WTC11 (cell line): ENCODE results near the gene GFRA1. TPM values are rescaled to one million over a fixed set of nuclear protein-coding genes. Genes with fewer than 3 reads are reported as not detected.

ENCODE experiments used
- ATAC-seq: fragments of 200-7000 bp; cut with Tn5 transposase; 2 replicates; pipeline ENCODE4 v1.10.0; 2021; ENCODE audit warnings: mild to moderate bottlenecking, moderate library complexity
- CTCF ChIA-PET: fragments of 300-600 bp; sonication (Branson Sonifier 250); formaldehyde crosslinking; loops from one replicate; lab custom pipeline; 2021; ENCODE audit warnings: antibody characterized with exemption; lab: Charles Lee
- POLR2A ChIA-PET: fragments of 350-600 bp; sonication (Branson Sonifier 250); formaldehyde crosslinking; loops from one replicate; lab custom pipeline; 2021; ENCODE audit warnings: antibody characterized with exemption; lab: Charles Lee
- DNase-seq: peaks from one replicate; pipeline ENCODE4 v3.0.0; 2021; ENCODE audit warnings: low spot score
- H3K27ac Mint-ChIP-seq: 2 replicates; pipeline ENCODE4 v1.8.0; 2021; ENCODE audit warnings: mixed read lengths
- H3K27me3 Mint-ChIP-seq: 2 replicates; pipeline ENCODE4 v1.8.0; 2021; ENCODE audit warnings: low read depth, mild to moderate bottlenecking, moderate library complexity, mixed read lengths
- H3K36me3 Mint-ChIP-seq: 2 replicates; pipeline ENCODE4 v1.8.0; 2021; ENCODE audit warnings: mixed read lengths
- H3K4me1 Mint-ChIP-seq: 2 replicates; pipeline ENCODE4 v1.8.0; 2022; ENCODE audit warnings: mixed read lengths
- H3K4me3 Mint-ChIP-seq: 2 replicates; pipeline ENCODE4 v1.8.0; 2021; ENCODE audit warnings: mild to moderate bottlenecking, moderate library complexity, mixed read lengths
- H3K9me3 Mint-ChIP-seq: 2 replicates; pipeline ENCODE4 v1.8.0; 2021; ENCODE audit warnings: mixed read lengths
- CBFB ChIP-seq: sonication (generic); formaldehyde crosslinking; IDR thresholded peaks from 2 replicates; pipeline ENCODE4 v1.8.1; 2022; ENCODE audit warnings: mild to moderate bottlenecking, low read depth, missing genetic modification reagents
- CDX4 ChIP-seq: fragments of 250-450 bp; sonication (Bioruptor Pico); IDR thresholded peaks from 2 replicates; pipeline ENCODE4 v1.9.0; 2021; ENCODE audit warnings: moderate library complexity, mild to moderate bottlenecking, inconsistent platforms, borderline replicate concordance
- ETV6 ChIP-seq: sonication (generic); formaldehyde crosslinking; IDR thresholded peaks from 2 replicates; pipeline ENCODE4 v1.8.1; 2022; ENCODE audit warnings: mild to moderate bottlenecking, missing genetic modification reagents
- FOXP1 ChIP-seq: sonication (generic); formaldehyde crosslinking; IDR thresholded peaks from 2 replicates; pipeline ENCODE4 v1.8.0; 2022; ENCODE audit warnings: missing genetic modification reagents, mild to moderate bottlenecking, moderate library complexity, borderline replicate concordance
- GRHL2 ChIP-seq: fragments of 250-450 bp; sonication (Bioruptor Pico); IDR thresholded peaks from 2 replicates; pipeline ENCODE4 v1.8.0; 2022; ENCODE audit warnings: mild to moderate bottlenecking, moderate library complexity; ENCODE audit not compliant: insufficient replicate concordance, severe bottlenecking
- GTF2I ChIP-seq: fragments of 250-450 bp; sonication (Bioruptor Pico); conservative IDR thresholded peaks from 2 replicates; pipeline ENCODE4 v1.4.0; 2021; ENCODE audit warnings: mild to moderate bottlenecking
- MXD4 ChIP-seq: fragments of 250-450 bp; sonication (Bioruptor Pico); IDR thresholded peaks from 2 replicates; pipeline ENCODE4 v1.8.0; 2021; ENCODE audit warnings: mild to moderate bottlenecking, moderate library complexity, borderline replicate concordance
- NFE2L1 ChIP-seq: sonication (generic); formaldehyde crosslinking; IDR thresholded peaks from 2 replicates; pipeline ENCODE4 v1.8.1; 2023; ENCODE audit warnings: missing genetic modification reagents
- PRDM15 ChIP-seq: sonication (generic); formaldehyde crosslinking; IDR thresholded peaks from 2 replicates; pipeline ENCODE4 v1.8.0; 2022; ENCODE audit warnings: missing genetic modification reagents
- SP1 ChIP-seq: sonication (generic); formaldehyde crosslinking; conservative IDR thresholded peaks from 2 replicates; pipeline ENCODE4 v1.8.1; 2022; ENCODE audit warnings: missing genetic modification reagents
- ZBTB43 ChIP-seq: sonication (generic); formaldehyde crosslinking; IDR thresholded peaks from 2 replicates; pipeline ENCODE4 v1.8.1; 2023; ENCODE audit warnings: mild to moderate bottlenecking, missing genetic modification reagents
- ZNF263 ChIP-seq: sonication (generic); formaldehyde crosslinking; IDR thresholded peaks from 2 replicates; pipeline ENCODE4 v1.8.1; 2022; ENCODE audit warnings: low read depth, mild to moderate bottlenecking, moderate library complexity, missing genetic modification reagents
- ZNF396 ChIP-seq: fragments of 250-450 bp; sonication (Bioruptor Pico); IDR thresholded peaks from 2 replicates; pipeline ENCODE4 v1.8.0; 2021; ENCODE audit warnings: mild to moderate bottlenecking, moderate library complexity, borderline replicate concordance
- ZNF416 ChIP-seq: fragments of 250-450 bp; sonication (Bioruptor Pico); IDR thresholded peaks from 2 replicates; pipeline ENCODE4 v1.9.0; 2021; ENCODE audit warnings: mild to moderate bottlenecking, inconsistent platforms
- total RNA-seq: library from RNA; stranded (reverse); gene quantifications from 3 replicates; pipeline ENCODE4 v1.2.3, GENCODE V29; 2021
- TF ChIP-seq, protein P1 (sequence below): sonication (generic); formaldehyde crosslinking; IDR thresholded peaks from 2 replicates; pipeline ENCODE4 v1.8.1; 2023; ENCODE audit warnings: mild to moderate bottlenecking, moderate library complexity, missing genetic modification reagents
- TF ChIP-seq, protein P2 (sequence below): sonication (generic); formaldehyde crosslinking; IDR thresholded peaks from 2 replicates; pipeline ENCODE4 v1.8.0; 2022; ENCODE audit warnings: mild to moderate bottlenecking, missing genetic modification reagents
- TF ChIP-seq, protein P3 (sequence below): fragments of 250-450 bp; sonication (Bioruptor Pico); IDR thresholded peaks from 2 replicates; pipeline ENCODE4 v1.9.0; 2021; ENCODE audit warnings: mild to moderate bottlenecking
- TF ChIP-seq, protein P4 (sequence below): sonication (generic); formaldehyde crosslinking; IDR thresholded peaks from 2 replicates; pipeline ENCODE4 v1.8.1; 2022; ENCODE audit warnings: low read depth, mild to moderate bottlenecking, moderate library complexity, missing genetic modification reagents, borderline replicate concordance
- TF ChIP-seq, protein P5 (sequence below): fragments of 200-600 bp; IDR thresholded peaks from 2 replicates; pipeline ENCODE4 v1.8.0; 2022; ENCODE audit warnings: antibody characterized with exemption
- TF ChIP-seq, protein P6 (sequence below): sonication (generic); formaldehyde crosslinking; IDR thresholded peaks from 2 replicates; pipeline ENCODE4 v1.8.1; 2023; ENCODE audit warnings: mild to moderate bottlenecking, missing genetic modification reagents, moderate library complexity

GFRA1 gene
- total RNA-seq, 1 experiment from 2014 or later: 4.4 TPM

DNA sequence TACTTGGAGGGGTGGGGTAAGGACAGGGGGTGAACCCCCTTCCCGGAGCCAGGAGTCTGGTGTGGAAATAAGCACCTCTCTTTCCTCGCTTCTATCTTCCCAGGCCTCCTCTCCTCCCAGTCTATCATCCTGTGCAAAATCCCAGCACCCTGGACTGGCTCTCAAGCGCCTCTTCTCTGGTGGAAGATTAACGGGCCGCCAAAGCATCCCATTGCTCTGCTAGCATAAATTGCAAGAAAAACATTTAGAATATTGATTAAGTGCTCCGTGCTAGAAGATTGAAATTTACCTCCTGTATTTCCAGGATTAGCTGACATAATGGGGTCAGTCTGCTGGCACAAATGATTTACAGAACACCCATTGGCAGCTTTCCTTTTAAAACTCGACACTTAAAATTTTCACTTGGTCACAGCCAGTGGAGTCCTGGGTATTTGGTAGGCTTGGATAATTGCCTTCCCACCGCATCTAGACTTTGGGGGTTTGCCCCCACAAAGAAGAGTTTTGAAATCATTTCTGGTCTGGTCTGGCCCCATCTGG lies 189.7 kb downstream of the GFRA1 start:
- no peak for ATAC-seq
- H3K27me3 Mint-ChIP-seq: no peaks in the 10 kb centered on the region
- TF ChIP-seq FOXP1 (CRISPR knock-in tag) (no peak), GRHL2 (CRISPR knock-in tag) (no peak), GTF2I (CRISPR knock-in tag) (no peak), NFE2L1 (CRISPR knock-in tag) (no peak), ZNF416 (no peak)
- TF ChIP-seq, protein P1, sequence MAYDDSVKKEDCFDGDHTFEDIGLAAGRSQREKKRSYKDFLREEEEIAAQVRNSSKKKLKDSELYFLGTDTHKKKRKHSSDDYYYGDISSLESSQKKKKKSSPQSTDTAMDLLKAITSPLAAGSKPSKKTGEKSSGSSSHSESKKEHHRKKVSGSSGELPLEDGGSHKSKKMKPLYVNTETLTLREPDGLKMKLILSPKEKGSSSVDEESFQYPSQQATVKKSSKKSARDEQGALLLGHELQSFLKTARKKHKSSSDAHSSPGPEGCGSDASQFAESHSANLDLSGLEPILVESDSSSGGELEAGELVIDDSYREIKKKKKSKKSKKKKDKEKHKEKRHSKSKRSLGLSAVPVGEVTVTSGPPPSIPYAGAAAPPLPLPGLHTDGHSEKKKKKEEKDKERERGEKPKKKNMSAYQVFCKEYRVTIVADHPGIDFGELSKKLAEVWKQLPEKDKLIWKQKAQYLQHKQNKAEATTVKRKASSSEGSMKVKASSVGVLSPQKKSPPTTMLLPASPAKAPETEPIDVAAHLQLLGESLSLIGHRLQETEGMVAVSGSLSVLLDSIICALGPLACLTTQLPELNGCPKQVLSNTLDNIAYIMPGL (CRISPR knock-in tag): no peak
- TF ChIP-seq, protein P2, sequence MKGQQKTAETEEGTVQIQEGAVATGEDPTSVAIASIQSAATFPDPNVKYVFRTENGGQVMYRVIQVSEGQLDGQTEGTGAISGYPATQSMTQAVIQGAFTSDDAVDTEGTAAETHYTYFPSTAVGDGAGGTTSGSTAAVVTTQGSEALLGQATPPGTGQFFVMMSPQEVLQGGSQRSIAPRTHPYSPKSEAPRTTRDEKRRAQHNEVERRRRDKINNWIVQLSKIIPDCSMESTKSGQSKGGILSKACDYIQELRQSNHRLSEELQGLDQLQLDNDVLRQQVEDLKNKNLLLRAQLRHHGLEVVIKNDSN (CRISPR knock-in tag): no peak
- TF ChIP-seq, all 79 proteins: peak for 0
- POLR2A ChIA-PET: no interaction called here
- H3K4me1 Mint-ChIP-seq: peaks cover 16% of the 10 kb centered on the region
- CTCF ChIA-PET: no interaction called here
- no peak overlapping the region for H3K27ac Mint-ChIP-seq
- H3K36me3 Mint-ChIP-seq: no peaks in the 10 kb centered on the region
- H3K4me3 Mint-ChIP-seq: no peak overlapping the region
- DNase-seq: no peak
- no peaks in the 10 kb centered on the region for H3K9me3 Mint-ChIP-seq

- H3K36me3 Mint-ChIP-seq: no peaks in the 10 kb centered on the region
- ChIA-PET CTCF (no interaction called here), POLR2A (no interaction called here)
- DNase-seq (no peak), ATAC-seq (no peak)
- H3K4me1 Mint-ChIP-seq: peaks cover 16% of the 10 kb centered on the region
- no peak overlapping the region for H3K27ac Mint-ChIP-seq
- no peaks in the 10 kb centered on the region for H3K9me3 Mint-ChIP-seq
- H3K4me3 Mint-ChIP-seq: no peak overlapping the region
- H3K27me3 Mint-ChIP-seq: no peaks in the 10 kb centered on the region
- TF ChIP-seq CBFB (no peak), MXD4 (CRISPR knock-in tag) (no peak), ZBTB43 (CRISPR knock-in tag) (no peak), ZNF263 (CRISPR knock-in tag) (no peak), FOXP1 (CRISPR knock-in tag) (no peak), CDX4 (no peak), ETV6 (CRISPR knock-in tag) (no peak), SP1 (CRISPR knock-in tag) (no peak), ZNF396 (CRISPR knock-in tag) (no peak), PRDM15 (CRISPR knock-in tag) (no peak)
- TF ChIP-seq, protein P3, sequence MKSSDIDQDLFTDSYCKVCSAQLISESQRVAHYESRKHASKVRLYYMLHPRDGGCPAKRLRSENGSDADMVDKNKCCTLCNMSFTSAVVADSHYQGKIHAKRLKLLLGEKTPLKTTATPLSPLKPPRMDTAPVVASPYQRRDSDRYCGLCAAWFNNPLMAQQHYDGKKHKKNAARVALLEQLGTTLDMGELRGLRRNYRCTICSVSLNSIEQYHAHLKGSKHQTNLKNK (CRISPR knock-in tag): no peak
- TF ChIP-seq, protein P4, sequence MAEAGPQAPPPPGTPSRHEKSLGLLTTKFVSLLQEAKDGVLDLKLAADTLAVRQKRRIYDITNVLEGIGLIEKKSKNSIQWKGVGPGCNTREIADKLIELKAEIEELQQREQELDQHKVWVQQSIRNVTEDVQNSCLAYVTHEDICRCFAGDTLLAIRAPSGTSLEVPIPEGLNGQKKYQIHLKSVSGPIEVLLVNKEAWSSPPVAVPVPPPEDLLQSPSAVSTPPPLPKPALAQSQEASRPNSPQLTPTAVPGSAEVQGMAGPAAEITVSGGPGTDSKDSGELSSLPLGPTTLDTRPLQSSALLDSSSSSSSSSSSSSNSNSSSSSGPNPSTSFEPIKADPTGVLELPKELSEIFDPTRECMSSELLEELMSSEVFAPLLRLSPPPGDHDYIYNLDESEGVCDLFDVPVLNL (CRISPR knock-in tag): no peak
- TF ChIP-seq, protein P5, sequence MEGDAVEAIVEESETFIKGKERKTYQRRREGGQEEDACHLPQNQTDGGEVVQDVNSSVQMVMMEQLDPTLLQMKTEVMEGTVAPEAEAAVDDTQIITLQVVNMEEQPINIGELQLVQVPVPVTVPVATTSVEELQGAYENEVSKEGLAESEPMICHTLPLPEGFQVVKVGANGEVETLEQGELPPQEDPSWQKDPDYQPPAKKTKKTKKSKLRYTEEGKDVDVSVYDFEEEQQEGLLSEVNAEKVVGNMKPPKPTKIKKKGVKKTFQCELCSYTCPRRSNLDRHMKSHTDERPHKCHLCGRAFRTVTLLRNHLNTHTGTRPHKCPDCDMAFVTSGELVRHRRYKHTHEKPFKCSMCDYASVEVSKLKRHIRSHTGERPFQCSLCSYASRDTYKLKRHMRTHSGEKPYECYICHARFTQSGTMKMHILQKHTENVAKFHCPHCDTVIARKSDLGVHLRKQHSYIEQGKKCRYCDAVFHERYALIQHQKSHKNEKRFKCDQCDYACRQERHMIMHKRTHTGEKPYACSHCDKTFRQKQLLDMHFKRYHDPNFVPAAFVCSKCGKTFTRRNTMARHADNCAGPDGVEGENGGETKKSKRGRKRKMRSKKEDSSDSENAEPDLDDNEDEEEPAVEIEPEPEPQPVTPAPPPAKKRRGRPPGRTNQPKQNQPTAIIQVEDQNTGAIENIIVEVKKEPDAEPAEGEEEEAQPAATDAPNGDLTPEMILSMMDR: no peak
- TF ChIP-seq, protein P6, sequence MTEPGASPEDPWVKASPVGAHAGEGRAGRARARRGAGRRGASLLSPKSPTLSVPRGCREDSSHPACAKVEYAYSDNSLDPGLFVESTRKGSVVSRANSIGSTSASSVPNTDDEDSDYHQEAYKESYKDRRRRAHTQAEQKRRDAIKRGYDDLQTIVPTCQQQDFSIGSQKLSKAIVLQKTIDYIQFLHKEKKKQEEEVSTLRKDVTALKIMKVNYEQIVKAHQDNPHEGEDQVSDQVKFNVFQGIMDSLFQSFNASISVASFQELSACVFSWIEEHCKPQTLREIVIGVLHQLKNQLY (CRISPR knock-in tag): no peak
Observed at GRCh38 chr10:116082762-116083161, 190.2 kb downstream of the GFRA1 start.
